K562 (cell line): Measurements from ENCODE around the gene HTRA3.
A peak's percentile ranks its signal among the peaks of the same experiment; 100 is the strongest.

Experiments used
- CTCF ChIP-seq, 3 experiments: IDR thresholded peaks in 2 of 3; conservative IDR thresholded peaks in 1 of 3; 2 replicates each; pipeline ENCODE4 v1.5.1; 2011 to 2012; ENCODE audit warnings: low read length in 3 of 3, mild to moderate bottlenecking in 3 of 3, control low read depth in 2 of 3, improper control_type of control experiment in 1 of 3, inconsistent platforms in 1 of 3, low read depth in 1 of 3, mixed read lengths in 1 of 3, moderate library complexity in 1 of 3; ENCODE audit not compliant: insufficient read depth in 2 of 3
- MAFK ChIP-seq: IDR thresholded peaks from 2 replicates; pipeline ENCODE4 v1.6.1; 2011; ENCODE audit warnings: low read length, improper control_type of control experiment
- SIX5 ChIP-seq, 2 experiments: IDR thresholded peaks; 2 replicates each; pipeline ENCODE4 v1.6.1; 2011; ENCODE audit warnings: low read length in 2 of 2, borderline replicate concordance in 1 of 2, low read depth in 1 of 2, mild to moderate bottlenecking in 1 of 2, moderate library complexity in 1 of 2; ENCODE audit not compliant: insufficient read depth in 1 of 2
- TAF1 ChIP-seq: IDR thresholded peaks from 2 replicates; pipeline ENCODE4 v1.6.1; 2011; ENCODE audit warnings: mild to moderate bottlenecking, low read length, moderate library complexity; ENCODE audit not compliant: insufficient read depth, control insufficient read depth, severe bottlenecking; ENCODE audit errors: extremely low read depth
- TOE1 ChIP-seq, 2 experiments: fragments of 450-650 bp in 1 of 2; sonication (generic) in 1 of 2; formaldehyde crosslinking in 1 of 2; IDR thresholded peaks; 2 replicates each; pipeline versions ENCODE4 v1.7.1 to v1.8.0; 2016 to 2022; ENCODE audit warnings: borderline replicate concordance in 2 of 2, mild to moderate bottlenecking in 2 of 2, antibody characterized with exemption in 1 of 2, inconsistent platforms in 1 of 2, low read depth in 1 of 2, missing genetic modification reagents in 1 of 2, moderate library complexity in 1 of 2
- ZBED1 ChIP-seq: IDR thresholded peaks from 2 replicates; pipeline ENCODE4 v1.6.1; 2014
- ZBTB8A ChIP-seq: fragments of 450-650 bp; IDR thresholded peaks from 2 replicates; pipeline ENCODE4 v1.6.1; 2018; ENCODE audit warnings: mild to moderate bottlenecking, moderate library complexity; ENCODE audit not compliant: partially characterized antibody

GRCh38 chr4:8303485-8304281 is 34.1 kb downstream of the HTRA3 start:
- TF ChIP-seq SIX5 (IDR thresholded peaks at IDR 0.05; ENCODE audit: borderline replicate concordance in 1 of 2, insufficient read depth in 1 of 2, low read depth in 1 of 2, low read length in 2 of 2) = no peak
- no peak for TF ChIP-seq ZBTB8A
- TF ChIP-seq ZBED1 = no peak
- TF ChIP-seq CTCF (IDR thresholded peaks at IDR 0.05 in 2 of 3, conservative IDR thresholded peaks at IDR 0.05 in 1 of 3; ENCODE audit: insufficient read depth in 2 of 3, low read depth in 1 of 3, low read length in 3 of 3) = no peak
- peak; percentile 100 for TF ChIP-seq MAFK
- TF ChIP-seq TAF1 = no peak
- peak; percentile 91 for TF ChIP-seq TOE1 (IDR thresholded peaks at IDR 0.05; ENCODE audit: borderline replicate concordance)
- TF ChIP-seq TOE1 (CRISPR knock-in tag; IDR thresholded peaks at IDR 0.05; ENCODE audit: borderline replicate concordance, low read depth) = no peak
